ENCODE data around the gene CLRN3.

Gene CLRN3

DNA sequence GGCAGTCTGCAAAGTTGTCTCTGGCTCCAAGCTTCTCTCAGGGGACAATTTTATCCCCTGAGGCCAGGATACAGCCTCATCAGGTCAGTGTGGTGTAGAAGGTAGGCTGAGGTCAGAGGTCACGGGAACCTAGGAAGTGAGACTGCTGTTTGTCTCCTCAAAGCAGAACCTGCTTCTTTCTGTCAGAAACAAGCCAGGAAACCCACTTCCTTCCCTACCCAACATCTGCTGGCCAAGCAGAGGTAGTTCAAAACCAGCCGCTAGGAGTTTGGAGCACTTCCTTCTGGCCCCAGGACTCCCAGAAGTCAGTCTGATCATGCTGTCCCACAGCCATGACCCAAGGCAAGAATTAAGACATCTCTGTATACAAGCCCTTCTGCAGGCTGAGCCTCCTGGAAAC, 12.2 kb downstream of the CLRN3 start:
- peak overlapping the region; percentile 70 to 97 (median 88) for H3K4me2 ChIP-seq
- no peaks in the 10 kb centered on the region for H3K9me3 ChIP-seq (replicated peaks in 1 of 11)
- H3K27me3 ChIP-seq = no peaks in the 10 kb centered on the region
- H3K4me3 ChIP-seq = no peak overlapping the region
- no peaks in the 10 kb centered on the region for H4K20me1 ChIP-seq
- H3K36me3 ChIP-seq = no peaks in the 10 kb centered on the region
- H3K9ac ChIP-seq = peak overlapping the region in 10 of 11 experiments; percentile 36 to 67 (median 57); a peak in 18 of 22 replicates
- peak overlapping the region; percentile 63 to 86 (median 83) for H3K27ac ChIP-seq
- no peak for TF ChIP-seq Cebpa-rat (IDR thresholded peaks at IDR 0.05)
- peaks cover 53 to 89% (median 62%) of the 10 kb centered on the region in 10 experiments for H3K4me1 ChIP-seq

DNA sequence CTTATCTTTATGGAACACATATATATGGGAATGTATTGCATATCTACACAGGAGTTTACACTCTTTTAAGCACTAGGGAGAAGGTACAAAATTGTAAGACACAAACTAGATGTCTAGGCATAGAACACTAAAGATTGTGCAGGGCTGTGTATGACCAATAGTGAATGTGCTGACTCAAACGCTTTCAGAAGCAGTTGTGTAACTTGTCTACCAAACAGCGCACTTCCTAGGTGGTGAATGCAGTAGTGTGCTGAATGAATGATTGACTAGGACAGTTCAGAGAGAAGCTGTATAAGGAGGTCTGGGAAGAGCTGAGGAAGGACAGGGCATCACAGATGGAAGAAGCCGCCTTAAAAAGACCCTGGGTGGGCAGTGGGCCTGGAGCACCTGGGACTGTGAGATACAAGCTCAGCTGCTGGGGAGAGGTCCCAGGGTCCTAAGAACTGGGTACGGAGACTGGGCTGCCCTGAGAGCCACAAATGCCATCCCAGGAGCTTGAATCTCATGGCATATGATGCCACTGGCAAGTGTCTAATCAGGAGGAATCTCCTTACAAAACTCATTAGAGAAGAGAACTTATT, 14.2 kb downstream of the CLRN3 start:
- no peaks in the 10 kb centered on the region for H4K20me1 ChIP-seq
- H3K9ac ChIP-seq = peak overlapping the region in 2 of 11 experiments; percentile 2 to 40; a peak in 1 of 22 replicates
- peak overlapping the region in 5 of 11 experiments; percentile 86 to 97 (median 93); a peak in 10 of 22 replicates for H3K4me2 ChIP-seq
- H3K9me3 ChIP-seq (replicated peaks in 1 of 11) = no peaks in the 10 kb centered on the region
- H3K4me3 ChIP-seq = no peak overlapping the region
- peak overlapping the region in 6 of 11 experiments; percentile 63 to 85 (median 84); a peak in 10 of 22 replicates for H3K27ac ChIP-seq
- peaks cover 51 to 76% (median 57%) of the 10 kb centered on the region in 10 experiments for H3K4me1 ChIP-seq
- H3K27me3 ChIP-seq = no peaks in the 10 kb centered on the region
- H3K36me3 ChIP-seq = no peaks in the 10 kb centered on the region
- TF ChIP-seq Cebpa-rat (IDR thresholded peaks at IDR 0.05) = no peak

DNA sequence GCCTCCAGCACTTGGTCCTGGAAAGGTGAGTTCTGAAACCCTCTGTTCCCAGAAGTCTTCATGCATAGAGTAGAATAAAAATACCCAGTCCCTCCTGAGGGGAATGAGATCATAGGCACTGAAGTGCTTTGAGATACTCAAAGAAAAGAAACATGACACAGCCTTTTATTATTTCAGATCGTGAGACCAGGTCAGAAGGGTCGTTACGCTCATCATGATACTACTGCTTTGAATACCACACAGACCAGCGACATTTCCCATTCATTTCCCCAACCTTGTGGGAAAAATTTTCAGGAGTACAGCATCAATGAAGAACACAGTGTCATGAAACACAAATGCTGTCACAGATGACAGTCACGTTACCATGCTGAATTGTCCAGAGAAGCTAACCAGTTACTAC, 15.0 kb downstream of the CLRN3 start:
- no peak overlapping the region for H3K27ac ChIP-seq
- H3K4me2 ChIP-seq = peak overlapping the region in 4 of 11 experiments; percentile 86 to 97 (median 92); a peak in 8 of 22 replicates
- no peak overlapping the region for H3K4me3 ChIP-seq
- H3K4me1 ChIP-seq = peaks cover 55 to 77% (median 61%) of the 10 kb centered on the region in 10 experiments
- no peaks in the 10 kb centered on the region for H3K36me3 ChIP-seq
- H3K9me3 ChIP-seq (replicated peaks in 1 of 11) = no peaks in the 10 kb centered on the region
- TF ChIP-seq Cebpa-rat (IDR thresholded peaks at IDR 0.05) = no peak
- H3K27me3 ChIP-seq = no peaks in the 10 kb centered on the region
- no peaks in the 10 kb centered on the region for H4K20me1 ChIP-seq
- no peak overlapping the region for H3K9ac ChIP-seq

DNA sequence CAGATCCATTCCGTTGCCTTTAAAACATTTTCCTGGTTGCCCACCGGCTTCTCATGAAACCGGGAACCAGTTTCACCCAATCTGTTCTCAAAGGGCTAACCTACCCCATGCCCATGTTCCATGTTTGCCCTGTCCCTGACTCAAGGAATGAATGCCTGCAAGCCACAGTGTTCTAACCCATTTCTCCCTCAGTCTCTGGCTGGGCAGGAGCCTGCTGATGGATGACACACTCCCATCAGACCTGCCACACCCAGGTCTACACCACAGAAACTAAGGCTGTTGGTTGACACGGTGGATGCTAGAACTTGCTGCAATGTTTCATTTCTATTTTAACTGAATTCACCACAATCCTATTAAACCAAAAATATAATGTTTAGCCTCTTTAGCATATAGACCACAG, 15.6 kb downstream of the CLRN3 start:
- Histone ChIP-seq H3K27ac (no peak overlapping the region), H3K4me2 (peak overlapping the region in 3 of 11 experiments; percentile 86 to 97 (median 90); a peak in 6 of 22 replicates), H4K20me1 (no peaks in the 10 kb centered on the region), H3K4me3 (no peak overlapping the region), H3K4me1 (peaks cover 55 to 77% (median 61%) of the 10 kb centered on the region in 10 experiments), H3K9me3 (replicated peaks in 1 of 11) (no peaks in the 10 kb centered on the region), H3K27me3 (no peaks in the 10 kb centered on the region), H3K9ac (no peak overlapping the region), H3K36me3 (no peaks in the 10 kb centered on the region)
- TF ChIP-seq Cebpa-rat (IDR thresholded peaks at IDR 0.05) = no peak

DNA sequence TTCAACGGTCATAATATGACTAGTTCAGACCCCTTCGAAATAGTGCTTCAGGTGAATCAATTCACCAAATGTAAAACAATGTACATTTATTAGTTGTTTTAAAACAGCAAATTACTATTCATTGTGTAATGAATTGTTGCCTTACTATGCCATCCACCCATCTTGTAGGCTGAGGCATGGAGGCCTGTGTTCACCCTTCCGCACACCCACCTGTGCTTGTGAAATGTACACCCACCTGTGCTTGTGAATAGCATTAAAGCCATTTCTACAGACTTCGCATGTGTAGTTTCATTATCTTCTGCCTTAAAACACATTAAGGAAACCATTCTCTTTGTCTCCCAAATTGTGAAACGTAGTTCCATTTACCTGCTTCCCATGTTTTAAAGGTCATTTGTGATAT, 16.8 kb downstream of the CLRN3 start:
- Histone ChIP-seq H3K9me3 (replicated peaks in 1 of 11) (no peaks in the 10 kb centered on the region), H4K20me1 (no peaks in the 10 kb centered on the region), H3K4me3 (no peak overlapping the region), H3K4me2 (no peak overlapping the region), H3K4me1 (peaks cover 55 to 77% (median 60%) of the 10 kb centered on the region in 10 experiments), H3K36me3 (no peaks in the 10 kb centered on the region), H3K27ac (no peak overlapping the region), H3K27me3 (no peaks in the 10 kb centered on the region), H3K9ac (no peak overlapping the region)
- no peak for TF ChIP-seq Cebpa-rat (IDR thresholded peaks at IDR 0.05)

DNA sequence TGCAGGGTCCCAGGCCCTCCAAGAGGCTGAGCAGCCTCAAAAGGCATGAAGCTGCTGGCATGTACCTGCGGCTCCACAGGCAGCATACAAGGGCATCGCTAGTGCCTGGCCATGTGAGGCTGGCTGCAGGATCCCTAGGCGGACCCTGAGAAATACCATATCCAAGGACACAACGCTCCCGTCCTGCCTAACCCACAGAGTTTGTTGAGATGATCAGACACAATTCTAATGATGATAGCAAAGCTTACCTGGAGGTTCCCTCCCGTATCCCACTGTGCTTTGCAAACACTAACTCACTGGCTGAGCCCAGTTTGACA, 17.3 kb downstream of the CLRN3 start:
- H3K36me3 ChIP-seq = no peaks in the 10 kb centered on the region
- no peak overlapping the region for H3K27ac ChIP-seq
- H3K4me1 ChIP-seq = peaks cover 50 to 76% (median 55%) of the 10 kb centered on the region in 10 experiments
- H3K4me3 ChIP-seq = no peak overlapping the region
- peaks cover 0 to 4% (median 0%) of the 10 kb centered on the region in 11 experiments; a peak in 2 of 22 replicates for H3K9me3 ChIP-seq (replicated peaks in 1 of 11)
- no peaks in the 10 kb centered on the region for H3K27me3 ChIP-seq
- no peak overlapping the region for H3K4me2 ChIP-seq
- no peaks in the 10 kb centered on the region for H4K20me1 ChIP-seq
- no peak for TF ChIP-seq Cebpa-rat (IDR thresholded peaks at IDR 0.05)
- no peak overlapping the region for H3K9ac ChIP-seq

DNA sequence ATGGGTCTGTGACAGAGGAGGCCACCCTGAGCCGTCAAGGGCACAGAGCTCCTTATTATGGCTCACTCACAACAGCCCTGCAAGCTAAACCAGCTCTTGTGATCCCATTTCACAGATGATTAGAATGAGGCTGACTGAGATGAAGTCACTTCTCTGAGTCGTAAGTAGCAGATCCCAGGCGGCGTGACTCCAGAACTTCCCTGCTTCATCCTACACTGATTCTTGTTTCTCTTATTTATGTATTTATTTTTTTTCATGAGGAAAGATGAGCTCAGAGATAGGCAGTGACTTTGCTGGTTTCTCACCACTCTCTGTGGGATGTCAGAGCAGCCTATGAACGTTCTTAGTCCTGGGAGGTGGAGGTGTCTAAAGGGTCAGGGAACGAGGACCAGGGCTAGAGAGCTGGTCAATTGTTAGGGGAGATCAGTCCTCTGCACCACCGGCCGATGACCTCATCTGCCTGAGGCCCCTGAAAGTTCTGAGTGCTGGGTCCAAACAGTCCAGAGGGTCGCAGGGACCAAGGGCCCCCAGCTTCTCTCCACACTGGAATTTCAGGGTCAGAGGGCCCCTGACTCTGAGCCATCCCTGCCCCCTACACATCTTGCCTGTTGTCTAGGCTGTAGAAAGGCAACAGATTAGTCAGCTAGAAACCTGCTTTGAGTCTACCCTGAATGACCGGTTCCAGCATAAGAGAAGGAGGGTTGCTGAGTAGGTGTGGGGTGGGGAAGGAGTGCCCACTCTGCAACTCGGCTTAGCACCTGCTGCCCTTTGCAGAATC, 17.9 kb downstream of the CLRN3 start:
- H3K36me3 ChIP-seq = no peaks in the 10 kb centered on the region
- H3K27me3 ChIP-seq = no peaks in the 10 kb centered on the region
- H3K4me3 ChIP-seq = no peak overlapping the region
- peaks cover 0 to 9% (median 3%) of the 10 kb centered on the region in 11 experiments; a peak in 10 of 22 replicates for H3K9me3 ChIP-seq (replicated peaks in 1 of 11)
- peaks cover 44 to 70% (median 50%) of the 10 kb centered on the region in 10 experiments for H3K4me1 ChIP-seq
- H3K27ac ChIP-seq = no peak overlapping the region
- peak overlapping the region in 2 of 11 experiments; percentile 43 to 48; a peak in 3 of 22 replicates for H3K4me2 ChIP-seq
- H3K9ac ChIP-seq = no peak overlapping the region
- TF ChIP-seq Cebpa-rat (IDR thresholded peaks at IDR 0.05) = no peak
- no peaks in the 10 kb centered on the region for H4K20me1 ChIP-seq

DNA sequence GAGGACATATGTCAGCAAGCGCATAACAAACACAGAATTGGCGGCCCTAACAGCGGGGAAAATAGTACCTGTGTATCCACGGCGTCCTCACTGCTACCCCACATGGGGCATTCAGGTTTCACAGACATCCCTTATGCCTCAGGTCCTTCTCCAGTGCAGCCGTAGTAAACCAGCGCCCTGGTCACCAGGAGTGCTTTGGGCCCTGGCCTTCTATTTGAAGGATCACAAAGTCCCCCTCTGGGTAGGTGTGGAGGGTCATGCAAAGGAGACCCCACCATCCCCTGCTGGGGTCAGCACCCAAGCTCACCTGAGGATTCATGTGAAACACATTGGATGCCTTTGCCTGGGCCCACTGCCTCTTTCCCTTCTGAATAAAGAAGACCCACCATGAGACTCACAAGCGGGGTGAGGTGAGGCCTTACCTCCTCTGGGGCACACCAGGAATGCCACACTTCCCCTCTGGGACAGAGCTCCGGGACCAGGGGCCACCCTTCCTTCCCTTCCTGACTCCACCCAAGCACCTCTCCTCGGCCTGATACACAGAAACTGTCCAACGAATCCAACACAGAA, 18.8 kb downstream of the CLRN3 start:
- peak overlapping the region in 1 of 11 experiments; percentile 8; a peak in 1 of 22 replicates for H3K27ac ChIP-seq
- no peaks in the 10 kb centered on the region for H4K20me1 ChIP-seq
- H3K27me3 ChIP-seq = no peaks in the 10 kb centered on the region
- TF ChIP-seq Cebpa-rat (IDR thresholded peaks at IDR 0.05) = no peak
- H3K9me3 ChIP-seq (replicated peaks in 1 of 11) = peaks cover 7 to 18% (median 12%) of the 10 kb centered on the region in 11 experiments; a peak in 21 of 22 replicates
- H3K36me3 ChIP-seq = no peaks in the 10 kb centered on the region
- H3K4me3 ChIP-seq = no peak overlapping the region
- H3K9ac ChIP-seq = no peak overlapping the region
- peak overlapping the region; percentile 17 to 51 (median 47); a peak in 20 of 22 replicates for H3K4me2 ChIP-seq
- peaks cover 36 to 62% (median 41%) of the 10 kb centered on the region in 10 experiments for H3K4me1 ChIP-seq

All from BLaER1 treated with 17β-estradiol and CSF1 and Interleukin-3, amounts not matched to agents 10 nM and 100 nM (cell line).